ENCODE data around the gene NAT14.

Gene NAT14

DNA sequence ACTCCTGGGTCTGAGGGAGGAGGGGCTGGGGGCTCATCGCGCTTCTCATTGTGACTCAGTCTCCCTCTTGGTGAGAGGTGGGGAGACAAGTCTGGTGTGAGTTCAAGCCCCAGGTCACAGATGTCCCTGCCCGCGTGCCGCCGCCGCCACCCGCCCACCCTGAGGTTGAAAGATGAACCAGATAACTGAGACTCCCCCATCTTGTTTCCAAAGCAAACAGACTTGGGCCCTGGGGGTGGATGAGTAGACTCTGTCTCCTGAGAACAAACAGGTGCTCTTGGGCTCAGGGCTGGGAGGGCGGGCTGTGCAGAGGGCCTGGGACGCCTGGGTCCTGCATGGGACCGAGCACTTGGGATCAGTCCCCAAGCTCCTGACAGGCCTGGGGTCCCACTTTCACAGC is 51.4 kb downstream of the NAT14 start:
- DNase-seq (ENCODE audit: low read depth, low spot score), result no peak

All from activated CD4-positive, CD25-positive, alpha-beta regulatory T cell treated with anti-CD3 and anti-CD28 coated beads, Interleukin-2, amount 50 U/mL, for 16 hours (primary cell).